K562 (cell line): Measurements from ENCODE around the gene GBA3. TPM values are rescaled to one million over a fixed set of nuclear protein-coding genes. Genes with fewer than 3 reads are reported as not detected.

Experiments
- ATAC-seq: fragments of 200-7000 bp; cut with Tn5 transposase; 3 replicates; pipeline ENCODE4 v1.9.1; 2020; ENCODE audit warnings: moderate library complexity
- BruUV-seq: library from RNA; stranded (reverse); fragments of 400-500 nt; replicated peaks from 2 replicates; lab custom pipeline; 2021; lab: Mats Ljungman, UMichigan
- CTCF ChIA-PET: fragments of 300-600 bp; formaldehyde crosslinking; extraction: SDS; loops from one replicate; lab custom pipeline; 2021; ENCODE audit warnings: low intra/inter-chr PET ratio; lab: Yijun Ruan, JAX
- POLR2A ChIA-PET: fragments of 300-600, 350-650 bp; sonication (Branson Sonifier 250); formaldehyde crosslinking; extraction: SDS; loops from one replicate; lab custom pipeline; 2021; ENCODE audit warnings: antibody characterized with exemption, inconsistent platforms; lab: Yijun Ruan, JAX
- DNase-seq, 4 experiments: peaks; one replicate each; pipeline versions ENCODE4 v3.0.0 to v3.0.0-alpha.2; 2011 to 2018; ENCODE audit warnings: low spot score in 3 of 4, mixed read lengths in 3 of 4; ENCODE audit errors: extremely low read depth in 1 of 4
- FAIRE-seq: peaks from 2 replicates; lab custom pipeline; 2011; peaks lifted over from hg19 to GRCh38; lab: Jason Lieb, UNC
- H2AFZ ChIP-seq: 2 replicates; pipeline ENCODE4 v1.6.0; 2011; ENCODE audit warnings: low read depth, low read length, control low read depth, inconsistent platforms
- H3K27ac ChIP-seq: fragments of 200-600 bp; 3 replicates; pipeline ENCODE4 v1.8.0; 2011; ENCODE audit warnings: low read depth, mild to moderate bottlenecking, control low read depth, inconsistent platforms, low read length, moderate library complexity, mixed read lengths; ENCODE audit errors: extremely low read depth
- H3K27me3 ChIP-seq, 2 experiments: fragments of 300-600 bp in 1 of 2; 2 replicates in 1 of 2; 3 replicates in 1 of 2; pipeline versions ENCODE4 v1.6.0 to v1.8.0; 2011; ENCODE audit warnings: inconsistent platforms in 2 of 2, low read length in 2 of 2, mild to moderate bottlenecking in 1 of 2, mixed read lengths in 1 of 2, moderate library complexity in 1 of 2; ENCODE audit not compliant: control insufficient read depth in 2 of 2, insufficient read depth in 2 of 2
- H3K36me3 ChIP-seq: fragments of 300-600 bp; 3 replicates; pipeline ENCODE4 v1.8.0; 2011; ENCODE audit warnings: mild to moderate bottlenecking, low read length, inconsistent platforms; ENCODE audit not compliant: control insufficient read depth, insufficient read depth
- H3K4me1 ChIP-seq, 2 experiments: fragments of 200-600 bp in 1 of 2; replicated peaks in 1 of 2; 2 replicates in 1 of 2; 3 replicates in 1 of 2; pipeline versions ENCODE4 v1.5.1 to v1.8.0; 2011; ENCODE audit warnings: inconsistent platforms in 2 of 2, low read length in 2 of 2, mild to moderate bottlenecking in 1 of 2, mixed read lengths in 1 of 2, moderate library complexity in 1 of 2; ENCODE audit not compliant: control insufficient read depth in 2 of 2, insufficient read depth in 2 of 2
- H3K4me2 ChIP-seq: 2 replicates; pipeline ENCODE4 v1.6.1; 2011; ENCODE audit warnings: low read length, control low read depth, inconsistent platforms, mixed read lengths; ENCODE audit not compliant: insufficient read depth
- H3K4me3 ChIP-seq: fragments of 200-600 bp; sonication (generic), shearing (Covaris generic); 2 replicates; pipeline ENCODE4 v1.5.1; 2016; ENCODE audit warnings: control low read depth, inconsistent platforms
- H3K79me2 ChIP-seq: fragments of 200-600 bp; 3 replicates; pipeline ENCODE4 v1.8.0; 2011; ENCODE audit warnings: low read length, inconsistent platforms; ENCODE audit not compliant: control insufficient read depth, insufficient read depth
- H3K9ac ChIP-seq, 2 experiments: 2 replicates each; pipeline versions ENCODE4 v1.6.0 to v1.6.1; 2011; ENCODE audit warnings: low read depth in 2 of 2, low read length in 2 of 2, control low read depth in 1 of 2, inconsistent platforms in 1 of 2, mild to moderate bottlenecking in 1 of 2, mixed read lengths in 1 of 2; ENCODE audit not compliant: insufficient read depth in 1 of 2
- H3K9me1 ChIP-seq: one replicate; pipeline ENCODE4 v1.6.0; 2011; ENCODE audit warnings: inconsistent platforms, mild to moderate bottlenecking, low read length, moderate library complexity; ENCODE audit not compliant: control insufficient read depth, insufficient read depth
- H3K9me3 ChIP-seq: replicated peaks from 2 replicates; pipeline ENCODE4 v1.5.1; 2011; ENCODE audit warnings: low read depth, low read length, inconsistent platforms; ENCODE audit not compliant: control insufficient read depth, insufficient read depth
- H4K20me1 ChIP-seq: replicated peaks from 2 replicates; pipeline ENCODE4 v1.6.1; 2011; ENCODE audit warnings: low read length, inconsistent platforms, mixed read lengths; ENCODE audit not compliant: control insufficient read depth, insufficient read depth
- ATF1 ChIP-seq, 2 experiments: fragments of 450-650 bp in 1 of 2; IDR thresholded peaks; 2 replicates each; pipeline ENCODE4 v1.6.1; 2016; ENCODE audit warnings: missing compliant biosample characterization in 1 of 2, missing genetic modification characterization in 1 of 2
- CSDE1 ChIP-seq, 2 experiments: fragments of 450-650 bp; IDR thresholded peaks; 2 replicates each; pipeline ENCODE4 v1.6.1; 2016; ENCODE audit warnings: mild to moderate bottlenecking in 1 of 2
- RFX5 ChIP-seq: IDR thresholded peaks from 2 replicates; pipeline ENCODE4 v1.6.1; 2011; ENCODE audit warnings: low read depth, mild to moderate bottlenecking, improper control_type of control experiment, low read length
- SLC30A9 ChIP-seq: fragments of 250-450 bp; sonication (Bioruptor Pico); IDR thresholded peaks from 2 replicates; pipeline ENCODE4 v1.8.0; 2022; ENCODE audit warnings: mild to moderate bottlenecking, moderate library complexity
- SMAD4 ChIP-seq: fragments of 250-450 bp; sonication (Bioruptor Pico); conservative IDR thresholded peaks from 2 replicates; pipeline ENCODE4 v1.8.0; 2021; ENCODE audit warnings: inconsistent platforms, mild to moderate bottlenecking, moderate library complexity
- WGBS: fragments of 100-300 bp; shearing (Covaris generic); methylation state at CpG from one replicate; pipeline ENCODE4 v1.1.6; 2016; ENCODE audit warnings: low coverage, mixed read lengths; ENCODE audit not compliant: insufficient coverage; ENCODE audit errors: missing lambda C conversion rate; 5-methylcytosine and 5-hydroxymethylcytosine counted together
- in situ Hi-C: fragments of 300-500 bp; cut with MboI; formaldehyde crosslinking; loops from 4 replicates; pipeline ENCODE4 v1.15.0; 2018; ENCODE audit warnings: inconsistent platforms, mixed read lengths
- intact Hi-C: fragments of 100-400 bp; cut with micrococcal nuclease; formaldehyde crosslinking; loops from 2 replicates; pipeline ENCODE4 v1.14.2; 2022
- polyA plus RNA-seq, 8 experiments: library from polyadenylated mRNA; depleted of rRNA in 4 of 8; stranded (reverse) in 5 of 8; unstranded in 3 of 8; fragments of >200 nt; fragmentation: Nextera tagmentation in 2 of 8; fragmentation: Illumina TruSeq in 1 of 8; extraction: Ambion mirVana in 2 of 8; extraction: Trizol in 1 of 8; gene quantifications; 2 replicates each; pipeline versions ENCODE4 v1.2.1 to v1.2.3, GENCODE V29; 2011 to 2014; ENCODE audit warnings: inconsistent platforms in 1 of 8, missing spikeins in 1 of 8
- total RNA-seq, 7 experiments: library from RNA; depleted of rRNA in 6 of 7; stranded (reverse); fragments of >200 nt in 6 of 7; fragmentation: Illumina TruSeq in 2 of 7; extraction: Trizol in 2 of 7; gene quantifications; 2 replicates each; pipeline versions ENCODE4 v1.2.1 to v1.2.3, GENCODE V29; 2011 to 2021; ENCODE audit warnings: low replicate concordance in 1 of 7
- TF ChIP-seq, protein P1 (sequence below): fragments of 200-600 bp; sonication (generic); IDR thresholded peaks from one replicate; pipeline ENCODE4 v1.6.1; 2012; ENCODE audit warnings: mild to moderate bottlenecking, low read depth, low read length, inconsistent platforms
- TF ChIP-seq, protein P2 (sequence below): fragments of 250-450 bp; sonication (Bioruptor Pico); IDR thresholded peaks from 2 replicates; pipeline ENCODE4 v1.9.0; 2021; ENCODE audit warnings: mild to moderate bottlenecking
- TF ChIP-seq, protein P3 (sequence below): fragments of 250-450 bp; sonication (Bioruptor Pico); IDR thresholded peaks from 2 replicates; pipeline ENCODE4 v1.8.0; 2022; ENCODE audit warnings: moderate library complexity, mild to moderate bottlenecking, inconsistent platforms

Gene GBA3
- total and polyA plus RNA-seq, 9 of the 15 experiments (the other 6 are each of a cell fraction or from before 2014, with no cell fraction given), result 0.13 to 0.75 (median 0.40) TPM; not detected in 1

DNA sequence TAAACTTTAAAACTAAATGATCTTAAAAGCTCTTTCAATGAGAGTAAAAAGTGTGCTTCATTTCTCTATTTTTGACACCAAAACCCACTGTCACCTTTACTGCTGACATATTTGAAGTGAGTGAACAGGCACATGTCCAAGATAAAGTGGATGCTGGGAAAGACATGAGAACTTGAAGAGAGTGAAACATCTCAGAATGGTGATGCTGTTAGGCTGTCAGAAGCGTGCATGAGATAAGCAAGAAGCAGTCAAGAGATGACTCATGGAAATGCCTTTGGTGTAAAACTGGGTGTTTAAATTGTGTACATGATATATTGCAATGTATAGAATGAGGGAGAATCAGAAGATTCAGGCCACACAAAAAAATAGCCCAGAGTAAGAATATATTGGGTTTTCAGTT, 21.8 kb upstream of the GBA3 start:
- no peak for FAIRE-seq
- peak in 1 of 4 experiments; percentile 5 for DNase-seq
- CTCF ChIA-PET, result no interaction called here

More for the DNA sequence above, 21.8 kb upstream of the GBA3 start:
- no peaks in the 10 kb centered on the region for H3K27me3 ChIP-seq
- in situ Hi-C loops (no loop called here), intact Hi-C loops (no loop called here)
- H3K9ac ChIP-seq, result no peak overlapping the region
- no peak overlapping the region for H3K27ac ChIP-seq
- no peaks in the 10 kb centered on the region for H4K20me1 ChIP-seq
- TF ChIP-seq SMAD4 (CRISPR knock-in tag), result no peak
- no peak for TF ChIP-seq SLC30A9
- TF ChIP-seq, protein P1, sequence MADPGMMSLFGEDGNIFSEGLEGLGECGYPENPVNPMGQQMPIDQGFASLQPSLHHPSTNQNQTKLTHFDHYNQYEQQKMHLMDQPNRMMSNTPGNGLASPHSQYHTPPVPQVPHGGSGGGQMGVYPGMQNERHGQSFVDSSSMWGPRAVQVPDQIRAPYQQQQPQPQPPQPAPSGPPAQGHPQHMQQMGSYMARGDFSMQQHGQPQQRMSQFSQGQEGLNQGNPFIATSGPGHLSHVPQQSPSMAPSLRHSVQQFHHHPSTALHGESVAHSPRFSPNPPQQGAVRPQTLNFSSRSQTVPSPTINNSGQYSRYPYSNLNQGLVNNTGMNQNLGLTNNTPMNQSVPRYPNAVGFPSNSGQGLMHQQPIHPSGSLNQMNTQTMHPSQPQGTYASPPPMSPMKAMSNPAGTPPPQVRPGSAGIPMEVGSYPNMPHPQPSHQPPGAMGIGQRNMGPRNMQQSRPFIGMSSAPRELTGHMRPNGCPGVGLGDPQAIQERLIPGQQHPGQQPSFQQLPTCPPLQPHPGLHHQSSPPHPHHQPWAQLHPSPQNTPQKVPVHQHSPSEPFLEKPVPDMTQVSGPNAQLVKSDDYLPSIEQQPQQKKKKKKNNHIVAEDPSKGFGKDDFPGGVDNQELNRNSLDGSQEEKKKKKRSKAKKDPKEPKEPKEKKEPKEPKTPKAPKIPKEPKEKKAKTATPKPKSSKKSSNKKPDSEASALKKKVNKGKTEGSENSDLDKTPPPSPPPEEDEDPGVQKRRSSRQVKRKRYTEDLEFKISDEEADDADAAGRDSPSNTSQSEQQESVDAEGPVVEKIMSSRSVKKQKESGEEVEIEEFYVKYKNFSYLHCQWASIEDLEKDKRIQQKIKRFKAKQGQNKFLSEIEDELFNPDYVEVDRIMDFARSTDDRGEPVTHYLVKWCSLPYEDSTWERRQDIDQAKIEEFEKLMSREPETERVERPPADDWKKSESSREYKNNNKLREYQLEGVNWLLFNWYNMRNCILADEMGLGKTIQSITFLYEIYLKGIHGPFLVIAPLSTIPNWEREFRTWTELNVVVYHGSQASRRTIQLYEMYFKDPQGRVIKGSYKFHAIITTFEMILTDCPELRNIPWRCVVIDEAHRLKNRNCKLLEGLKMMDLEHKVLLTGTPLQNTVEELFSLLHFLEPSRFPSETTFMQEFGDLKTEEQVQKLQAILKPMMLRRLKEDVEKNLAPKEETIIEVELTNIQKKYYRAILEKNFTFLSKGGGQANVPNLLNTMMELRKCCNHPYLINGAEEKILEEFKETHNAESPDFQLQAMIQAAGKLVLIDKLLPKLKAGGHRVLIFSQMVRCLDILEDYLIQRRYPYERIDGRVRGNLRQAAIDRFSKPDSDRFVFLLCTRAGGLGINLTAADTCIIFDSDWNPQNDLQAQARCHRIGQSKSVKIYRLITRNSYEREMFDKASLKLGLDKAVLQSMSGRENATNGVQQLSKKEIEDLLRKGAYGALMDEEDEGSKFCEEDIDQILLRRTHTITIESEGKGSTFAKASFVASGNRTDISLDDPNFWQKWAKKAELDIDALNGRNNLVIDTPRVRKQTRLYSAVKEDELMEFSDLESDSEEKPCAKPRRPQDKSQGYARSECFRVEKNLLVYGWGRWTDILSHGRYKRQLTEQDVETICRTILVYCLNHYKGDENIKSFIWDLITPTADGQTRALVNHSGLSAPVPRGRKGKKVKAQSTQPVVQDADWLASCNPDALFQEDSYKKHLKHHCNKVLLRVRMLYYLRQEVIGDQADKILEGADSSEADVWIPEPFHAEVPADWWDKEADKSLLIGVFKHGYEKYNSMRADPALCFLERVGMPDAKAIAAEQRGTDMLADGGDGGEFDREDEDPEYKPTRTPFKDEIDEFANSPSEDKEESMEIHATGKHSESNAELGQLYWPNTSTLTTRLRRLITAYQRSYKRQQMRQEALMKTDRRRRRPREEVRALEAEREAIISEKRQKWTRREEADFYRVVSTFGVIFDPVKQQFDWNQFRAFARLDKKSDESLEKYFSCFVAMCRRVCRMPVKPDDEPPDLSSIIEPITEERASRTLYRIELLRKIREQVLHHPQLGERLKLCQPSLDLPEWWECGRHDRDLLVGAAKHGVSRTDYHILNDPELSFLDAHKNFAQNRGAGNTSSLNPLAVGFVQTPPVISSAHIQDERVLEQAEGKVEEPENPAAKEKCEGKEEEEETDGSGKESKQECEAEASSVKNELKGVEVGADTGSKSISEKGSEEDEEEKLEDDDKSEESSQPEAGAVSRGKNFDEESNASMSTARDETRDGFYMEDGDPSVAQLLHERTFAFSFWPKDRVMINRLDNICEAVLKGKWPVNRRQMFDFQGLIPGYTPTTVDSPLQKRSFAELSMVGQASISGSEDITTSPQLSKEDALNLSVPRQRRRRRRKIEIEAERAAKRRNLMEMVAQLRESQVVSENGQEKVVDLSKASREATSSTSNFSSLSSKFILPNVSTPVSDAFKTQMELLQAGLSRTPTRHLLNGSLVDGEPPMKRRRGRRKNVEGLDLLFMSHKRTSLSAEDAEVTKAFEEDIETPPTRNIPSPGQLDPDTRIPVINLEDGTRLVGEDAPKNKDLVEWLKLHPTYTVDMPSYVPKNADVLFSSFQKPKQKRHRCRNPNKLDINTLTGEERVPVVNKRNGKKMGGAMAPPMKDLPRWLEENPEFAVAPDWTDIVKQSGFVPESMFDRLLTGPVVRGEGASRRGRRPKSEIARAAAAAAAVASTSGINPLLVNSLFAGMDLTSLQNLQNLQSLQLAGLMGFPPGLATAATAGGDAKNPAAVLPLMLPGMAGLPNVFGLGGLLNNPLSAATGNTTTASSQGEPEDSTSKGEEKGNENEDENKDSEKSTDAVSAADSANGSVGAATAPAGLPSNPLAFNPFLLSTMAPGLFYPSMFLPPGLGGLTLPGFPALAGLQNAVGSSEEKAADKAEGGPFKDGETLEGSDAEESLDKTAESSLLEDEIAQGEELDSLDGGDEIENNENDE, result no peak
- TF ChIP-seq, protein P2, sequence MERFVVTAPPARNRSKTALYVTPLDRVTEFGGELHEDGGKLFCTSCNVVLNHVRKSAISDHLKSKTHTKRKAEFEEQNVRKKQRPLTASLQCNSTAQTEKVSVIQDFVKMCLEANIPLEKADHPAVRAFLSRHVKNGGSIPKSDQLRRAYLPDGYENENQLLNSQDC, result no peak
- no peak for TF ChIP-seq ATF1 (CRISPR knock-in tag; IDR thresholded peaks at IDR 0.05)
- TF ChIP-seq ATF1 (tag; IDR thresholded peaks at IDR 0.05), result no peak
- no peak for TF ChIP-seq RFX5
- TF ChIP-seq, protein P3, sequence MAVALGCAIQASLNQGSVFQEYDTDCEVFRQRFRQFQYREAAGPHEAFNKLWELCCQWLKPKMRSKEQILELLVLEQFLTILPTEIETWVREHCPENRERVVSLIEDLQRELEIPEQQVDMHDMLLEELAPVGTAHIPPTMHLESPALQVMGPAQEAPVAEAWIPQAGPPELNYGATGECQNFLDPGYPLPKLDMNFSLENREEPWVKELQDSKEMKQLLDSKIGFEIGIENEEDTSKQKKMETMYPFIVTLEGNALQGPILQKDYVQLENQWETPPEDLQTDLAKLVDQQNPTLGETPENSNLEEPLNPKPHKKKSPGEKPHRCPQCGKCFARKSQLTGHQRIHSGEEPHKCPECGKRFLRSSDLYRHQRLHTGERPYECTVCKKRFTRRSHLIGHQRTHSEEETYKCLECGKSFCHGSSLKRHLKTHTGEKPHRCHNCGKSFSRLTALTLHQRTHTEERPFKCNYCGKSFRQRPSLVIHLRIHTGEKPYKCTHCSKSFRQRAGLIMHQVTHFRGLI (CRISPR knock-in tag), result no peak
- no peak for TF ChIP-seq CSDE1 (IDR thresholded peaks at IDR 0.05)
- no peaks in the 10 kb centered on the region for H3K9me1 ChIP-seq
- H2AFZ ChIP-seq, result no peak overlapping the region
- POLR2A ChIA-PET, result no interaction called here
- H3K79me2 ChIP-seq, result no peaks in the 10 kb centered on the region
- no peak for ATAC-seq
- 0% methylated on average over 1 of the region's 1 CpG for WGBS
- no peak overlapping the region for H3K4me3 ChIP-seq
- BruUV-seq, result no TSS peak
- no peaks in the 10 kb centered on the region for H3K4me1 ChIP-seq
- H3K4me2 ChIP-seq, result no peak overlapping the region
- no peaks in the 10 kb centered on the region for H3K36me3 ChIP-seq
- H3K9me3 ChIP-seq, result no peaks in the 10 kb centered on the region
